Hepatocyte (in vitro differentiated cells): ENCODE data around the gene ZNF248. TPM values are rescaled to one million over a fixed set of nuclear protein-coding genes. Genes with fewer than 3 reads are reported as not detected.

ENCODE experiments used
- DNase-seq: peaks from one replicate; pipeline ENCODE4 v3.0.0-alpha.2; 2016; ENCODE audit warnings: low spot score
- H2AFZ ChIP-seq: fragments of 200-600 bp; sonication (generic); 2 replicates; pipeline ENCODE4 v1.6.0; 2016; ENCODE audit warnings: antibody characterized with exemption, mild to moderate bottlenecking
- H3K27ac ChIP-seq: fragments of 200-600 bp; sonication (generic); 2 replicates; pipeline ENCODE4 v1.5.1; 2016; ENCODE audit warnings: mild to moderate bottlenecking
- H3K27me3 ChIP-seq: fragments of 200-600 bp; sonication (generic); 2 replicates; pipeline ENCODE4 v1.6.1; 2016
- H3K36me3 ChIP-seq: fragments of 200-600 bp; sonication (generic); replicated peaks from 2 replicates; pipeline ENCODE4 v1.5.1; 2016; ENCODE audit warnings: low read depth; ENCODE audit not compliant: insufficient read depth
- H3K4me1 ChIP-seq: fragments of 200-600 bp; sonication (generic); 2 replicates; pipeline ENCODE4 v1.5.1; 2016; ENCODE audit warnings: mild to moderate bottlenecking, moderate library complexity; ENCODE audit not compliant: insufficient read depth
- H3K4me2 ChIP-seq: fragments of 200-600 bp; sonication (generic); 2 replicates; pipeline ENCODE4 v1.6.0; 2016
- H3K4me3 ChIP-seq: fragments of 200-600 bp; sonication (generic); 2 replicates; pipeline ENCODE4 v1.5.1; 2016; ENCODE audit warnings: mild to moderate bottlenecking
- H3K79me2 ChIP-seq: fragments of 200-600 bp; sonication (generic); 2 replicates; pipeline ENCODE4 v1.6.0; 2017; ENCODE audit warnings: mild to moderate bottlenecking
- H3K9me2 ChIP-seq: fragments of 200-600 bp; sonication (generic); replicated peaks from 2 replicates; pipeline ENCODE4 v1.6.0; 2017; ENCODE audit warnings: mild to moderate bottlenecking; ENCODE audit not compliant: insufficient read depth
- H3K9me3 ChIP-seq: fragments of 200-600 bp; sonication (generic); 2 replicates; pipeline ENCODE4 v1.5.1; 2016; ENCODE audit warnings: low read depth, mild to moderate bottlenecking
- H4K20me1 ChIP-seq: fragments of 200-600 bp; sonication (generic); 2 replicates; pipeline ENCODE4 v1.6.0; 2016; ENCODE audit warnings: mild to moderate bottlenecking; ENCODE audit not compliant: insufficient read depth, poor library complexity, severe bottlenecking
- CTCF ChIP-seq: fragments of 200-600 bp; sonication (generic); IDR thresholded peaks from 2 replicates; pipeline ENCODE4 v1.5.1; 2016; ENCODE audit warnings: antibody characterized with exemption, mild to moderate bottlenecking; ENCODE audit not compliant: poor library complexity
- EZH2 ChIP-seq: fragments of 200-600 bp; sonication (generic); IDR thresholded peaks from 2 replicates; pipeline ENCODE4 v1.6.1; 2016; ENCODE audit warnings: antibody characterized with exemption, mild to moderate bottlenecking, borderline replicate concordance
- EZH2phosphoT487 ChIP-seq: fragments of 200-600 bp; sonication (generic); IDR thresholded peaks from one replicate; pipeline ENCODE4 v1.6.1; 2018; ENCODE audit warnings: antibody characterized with exemption, mild to moderate bottlenecking, low read depth, moderate library complexity; ENCODE audit not compliant: unreplicated experiment, severe bottlenecking
- WGBS: methylation state at CpG from one replicate; pipeline ENCODE4 v1.1.6; 2016; ENCODE audit warnings: low lambda C conversion rate; ENCODE audit errors: missing lambda C conversion rate; 5-methylcytosine and 5-hydroxymethylcytosine counted together
- polyA plus RNA-seq: library from polyadenylated mRNA; unstranded; fragments of >200 nt; fragmentation: Nextera tagmentation; extraction: Ambion mirVana; gene quantifications from 2 replicates; pipeline ENCODE4 v1.2.1, GENCODE V29; 2016
- total RNA-seq: library from RNA; depleted of rRNA; stranded (reverse); fragments of >200 nt; gene quantifications from 2 replicates; pipeline ENCODE4 v1.2.3, GENCODE V29; 2014

Gene ZNF248
- total and polyA plus RNA-seq, 2 experiments from 2014 or later = not detected

GRCh38 chr10:37737336-37737735 is 120.1 kb downstream of the ZNF248 start:
- WGBS = 76% methylated on average over 14 of the region's 15 CpGs
- H3K36me3 ChIP-seq = no peaks in the 10 kb centered on the region
- H2AFZ ChIP-seq = no peak overlapping the region
- DNase-seq = no peak
- H3K9me3 ChIP-seq = no peaks in the 10 kb centered on the region
- H3K27me3 ChIP-seq = no peaks in the 10 kb centered on the region
- no peak overlapping the region for H3K4me3 ChIP-seq
- TF ChIP-seq EZH2phosphoT487 = no peak
- TF ChIP-seq EZH2 = no peak
- TF ChIP-seq CTCF = no peak
- H3K4me1 ChIP-seq = no peaks in the 10 kb centered on the region
- no peak overlapping the region for H3K4me2 ChIP-seq
- no peaks in the 10 kb centered on the region for H3K9me2 ChIP-seq
- H3K27ac ChIP-seq = no peak overlapping the region
- H4K20me1 ChIP-seq = no peaks in the 10 kb centered on the region
- H3K79me2 ChIP-seq = no peaks in the 10 kb centered on the region

GRCh38 chr10:37736120-37736519 is 121.3 kb downstream of the ZNF248 start:
- Histone ChIP-seq H3K27ac (no peak overlapping the region), H3K27me3 (no peaks in the 10 kb centered on the region), H3K79me2 (no peaks in the 10 kb centered on the region), H3K9me2 (no peaks in the 10 kb centered on the region), H3K9me3 (no peaks in the 10 kb centered on the region), H4K20me1 (no peaks in the 10 kb centered on the region), H2AFZ (no peak overlapping the region), H3K4me2 (no peak overlapping the region), H3K4me1 (no peaks in the 10 kb centered on the region), H3K4me3 (no peak overlapping the region), H3K36me3 (no peaks in the 10 kb centered on the region)
- WGBS = 68% methylated on average over 1 of the region's 1 CpG
- no peak for TF ChIP-seq EZH2phosphoT487
- no peak for TF ChIP-seq EZH2
- TF ChIP-seq CTCF = no peak
- no peak for DNase-seq

- no peaks in the 10 kb centered on the region for H3K9me2 ChIP-seq
- H3K9me3 ChIP-seq = peaks cover 3% of the 10 kb centered on the region
- TF ChIP-seq CTCF (no peak), EZH2phosphoT487 (no peak), EZH2 (no peak)
- H3K4me2 ChIP-seq = no peak overlapping the region
- H3K79me2 ChIP-seq = no peaks in the 10 kb centered on the region
- DNase-seq = no peak
- H3K4me3 ChIP-seq = no peak overlapping the region
- no peaks in the 10 kb centered on the region for H3K4me1 ChIP-seq
- H3K36me3 ChIP-seq = no peaks in the 10 kb centered on the region
- H3K27me3 ChIP-seq = no peaks in the 10 kb centered on the region
- 56% methylated on average over 2 of the region's 2 CpGs for WGBS
- H2AFZ ChIP-seq = no peak overlapping the region
- no peak overlapping the region for H3K27ac ChIP-seq
- H4K20me1 ChIP-seq = no peaks in the 10 kb centered on the region
Observed at GRCh38 chr10:37734971-37735370, 122.4 kb downstream of the ZNF248 start.

Other genes with a start within 250 kb of the ZNF248 start
- gene ZNF25, start 119.0 kb upstream of the ZNF248 start, total RNA-seq = 5.0 and 5.7 TPM in 2 replicates
- gene ZNF25, start 119.0 kb upstream of the ZNF248 start, polyA plus RNA-seq = 2.2 and 2.6 TPM in 2 replicates
- 15.9 and 22.5 TPM in 2 replicates for gene ZNF33A, start 153.1 kb upstream of the ZNF248 start, total RNA-seq
- 7.0 and 8.4 TPM in 2 replicates for gene ZNF33A, start 153.1 kb upstream of the ZNF248 start, polyA plus RNA-seq
- gene ZNF37A, start 236.7 kb upstream of the ZNF248 start, total RNA-seq = 4.3 and 6.0 TPM in 2 replicates
- gene ZNF37A, start 236.7 kb upstream of the ZNF248 start, polyA plus RNA-seq = 3.4 and 4.8 TPM in 2 replicates